Dendritic cell treated with granulocyte-macrophage colony-stimulating factor and Interleukin-4, amounts not matched to agents 40 ng/mL and 50 ng/mL, for 4 days (primary cell): ENCODE results near the gene EIF4EBP2.

Experiments
- H3K27ac Mint-ChIP-seq: one replicate; pipeline ENCODE4 v1.8.0; 2022; ENCODE audit warnings: mild to moderate bottlenecking, mixed read lengths
- H3K27me3 Mint-ChIP-seq: one replicate; pipeline ENCODE4 v1.8.0; 2022; ENCODE audit warnings: mild to moderate bottlenecking, mixed read lengths
- H3K36me3 Mint-ChIP-seq: one replicate; pipeline ENCODE4 v1.8.0; 2022; ENCODE audit warnings: low read depth, mixed read lengths
- H3K4me1 Mint-ChIP-seq: one replicate; pipeline ENCODE4 v1.8.0; 2022; ENCODE audit warnings: low read depth, mixed read lengths
- H3K4me3 Mint-ChIP-seq: one replicate; pipeline ENCODE4 v1.8.0; 2022; ENCODE audit warnings: mild to moderate bottlenecking, moderate library complexity, mixed read lengths
- H3K9me3 Mint-ChIP-seq: one replicate; pipeline ENCODE4 v1.8.0; 2022; ENCODE audit warnings: mixed read lengths
- intact Hi-C: fragments of 100-400 bp; cut with micrococcal nuclease; formaldehyde crosslinking; loops from one replicate; pipeline ENCODE4 v1.15.0; 2022

Gene EIF4EBP2

GRCh38 chr10:70404036-70404786 lies at the start of gene EIF4EBP2:
Gene EIF4EBP2 (plus strand): TSS chr10:70404145. CDS start chr10:70404402, 257 bp downstream.
- H3K4me1 Mint-ChIP-seq: peaks cover 40% of the 10 kb centered on the region
- peak within 1 kb of the TSS; percentile 95 for H3K27ac Mint-ChIP-seq
- peak within 1 kb of the TSS; percentile 97 for H3K4me3 Mint-ChIP-seq
- no peaks in the 10 kb centered on the region for H3K9me3 Mint-ChIP-seq
- peaks cover 15% of the 10 kb centered on the region for H3K36me3 Mint-ChIP-seq
- H3K27me3 Mint-ChIP-seq: no peaks in the 10 kb centered on the region
- intact Hi-C loops: loop anchor here (1.0 kb wide), 1 partner anchor 22 kb away; the partner anchor contains the start of gene LRRC20

DNA sequence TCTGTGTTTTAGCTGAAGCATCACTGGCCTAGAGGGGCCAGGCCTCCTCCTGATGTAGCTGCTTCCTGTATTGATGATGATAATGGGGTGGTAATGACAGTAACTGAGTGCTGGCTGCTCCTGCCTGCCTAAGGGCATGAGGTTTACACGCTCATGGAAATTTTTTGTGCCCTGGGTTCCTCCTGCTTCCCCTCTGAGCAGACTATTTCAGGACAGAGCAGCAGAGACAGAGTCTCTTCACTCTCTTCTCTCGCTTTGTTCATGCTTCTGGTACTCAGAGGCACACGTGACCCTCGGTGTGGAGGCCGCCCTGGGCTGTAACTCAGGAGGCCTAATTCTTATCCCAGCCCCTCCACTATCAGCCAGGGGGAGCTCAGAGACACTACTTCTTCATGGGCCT lies 49.4 kb upstream of the EIF4EBP2 start:
- H3K9me3 Mint-ChIP-seq: no peaks in the 10 kb centered on the region
- H3K4me3 Mint-ChIP-seq: no peak overlapping the region
- H3K36me3 Mint-ChIP-seq: no peaks in the 10 kb centered on the region
- peaks cover 56% of the 10 kb centered on the region for H3K27me3 Mint-ChIP-seq
- intact Hi-C loops: loop anchor here (5.0 kb wide), 1 partner anchor 72 kb away; the partner anchor contains the start of gene NPFFR1
- H3K27ac Mint-ChIP-seq: peak overlapping the region; percentile 71
- H3K4me1 Mint-ChIP-seq: peaks cover 66% of the 10 kb centered on the region

- peaks cover 53% of the 10 kb centered on the region for H3K27me3 Mint-ChIP-seq
- no peaks in the 10 kb centered on the region for H3K9me3 Mint-ChIP-seq
- no peaks in the 10 kb centered on the region for H3K36me3 Mint-ChIP-seq
- peak overlapping the region; percentile 45 for H3K4me3 Mint-ChIP-seq
- H3K27ac Mint-ChIP-seq: peak overlapping the region; percentile 71
- peaks cover 68% of the 10 kb centered on the region for H3K4me1 Mint-ChIP-seq
- intact Hi-C loops: no loop called here
Observed at GRCh38 chr10:70355051-70356021, 48.6 kb upstream of the EIF4EBP2 start.

DNA sequence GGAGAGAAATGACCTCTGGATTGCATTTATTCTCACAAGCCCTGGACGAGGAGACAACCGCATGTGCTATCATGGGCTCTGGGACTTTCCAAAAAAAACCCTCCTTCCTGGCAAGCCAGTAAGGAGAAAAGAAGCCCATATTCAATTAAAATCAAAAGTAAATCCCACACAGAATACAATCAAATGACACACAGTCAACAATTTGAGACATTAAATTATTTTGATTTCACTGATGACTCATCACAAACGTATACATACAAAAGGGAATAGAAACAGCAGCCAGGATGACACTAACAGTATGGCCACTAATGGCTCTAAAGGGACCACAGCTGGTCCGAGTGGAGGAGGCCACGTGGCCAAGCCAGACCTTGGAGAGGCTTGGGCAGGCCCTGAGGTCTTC lies 46.4 kb upstream of the EIF4EBP2 start:
- no peak overlapping the region for H3K27ac Mint-ChIP-seq
- no peak overlapping the region for H3K4me3 Mint-ChIP-seq
- H3K36me3 Mint-ChIP-seq: no peaks in the 10 kb centered on the region
- peaks cover 58% of the 10 kb centered on the region for H3K27me3 Mint-ChIP-seq
- peaks cover 79% of the 10 kb centered on the region for H3K4me1 Mint-ChIP-seq
- H3K9me3 Mint-ChIP-seq: no peaks in the 10 kb centered on the region
- intact Hi-C loops: no loop called here

- Mint-ChIP-seq H3K36me3 (no peaks in the 10 kb centered on the region), H3K9me3 (no peaks in the 10 kb centered on the region), H3K4me1 (peaks cover 76% of the 10 kb centered on the region), H3K4me3 (no peak overlapping the region), H3K27ac (no peak overlapping the region), H3K27me3 (peaks cover 53% of the 10 kb centered on the region)
- intact Hi-C loops: no loop called here
Observed at GRCh38 chr10:70358446-70358845, 45.5 kb upstream of the EIF4EBP2 start.

- intact Hi-C loops: no loop called here
- H3K27ac Mint-ChIP-seq: no peak overlapping the region
- no peaks in the 10 kb centered on the region for H3K36me3 Mint-ChIP-seq
- no peak overlapping the region for H3K4me3 Mint-ChIP-seq
- H3K4me1 Mint-ChIP-seq: peaks cover 78% of the 10 kb centered on the region
- peaks cover 51% of the 10 kb centered on the region for H3K27me3 Mint-ChIP-seq
- no peaks in the 10 kb centered on the region for H3K9me3 Mint-ChIP-seq
Observed at GRCh38 chr10:70359017-70359550, 44.9 kb upstream of the EIF4EBP2 start.

DNA sequence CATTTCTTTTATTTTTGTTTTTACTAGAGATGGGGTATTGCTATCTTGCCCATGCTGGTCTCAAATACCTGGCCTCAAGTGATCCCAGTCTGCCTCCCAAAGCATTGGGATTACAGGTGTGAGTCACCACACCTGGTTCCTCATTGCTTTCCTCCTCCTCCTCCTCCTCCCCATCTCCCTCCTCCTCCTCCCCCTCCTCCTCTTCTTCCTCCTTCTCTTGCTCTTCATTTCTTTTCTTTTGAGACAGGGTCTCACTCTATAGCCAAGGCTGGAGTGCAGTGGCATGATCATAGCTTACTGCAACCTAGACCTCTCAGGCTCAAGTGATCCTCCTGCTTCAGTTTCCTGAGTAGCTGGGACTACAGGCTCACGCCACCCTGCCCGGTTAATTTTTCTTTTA lies 43.7 kb upstream of the EIF4EBP2 start:
- intact Hi-C loops: loop anchor here (5.0 kb wide), 1 partner anchor 93 kb away; no protein-coding TSS in a partner anchor
- H3K27me3 Mint-ChIP-seq: peaks cover 45% of the 10 kb centered on the region
- no peak overlapping the region for H3K4me3 Mint-ChIP-seq
- peaks cover 74% of the 10 kb centered on the region for H3K4me1 Mint-ChIP-seq
- no peaks in the 10 kb centered on the region for H3K9me3 Mint-ChIP-seq
- no peak overlapping the region for H3K27ac Mint-ChIP-seq
- no peaks in the 10 kb centered on the region for H3K36me3 Mint-ChIP-seq

GRCh38 chr10:70362328-70362727 lies 41.6 kb upstream of the EIF4EBP2 start:
- intact Hi-C loops: loop anchor here (5.0 kb wide), 1 partner anchor 95 kb away; no protein-coding TSS in a partner anchor
- peaks cover 41% of the 10 kb centered on the region for H3K27me3 Mint-ChIP-seq
- H3K9me3 Mint-ChIP-seq: no peaks in the 10 kb centered on the region
- H3K4me3 Mint-ChIP-seq: no peak overlapping the region
- peaks cover 56% of the 10 kb centered on the region for H3K4me1 Mint-ChIP-seq
- no peaks in the 10 kb centered on the region for H3K36me3 Mint-ChIP-seq
- no peak overlapping the region for H3K27ac Mint-ChIP-seq

DNA sequence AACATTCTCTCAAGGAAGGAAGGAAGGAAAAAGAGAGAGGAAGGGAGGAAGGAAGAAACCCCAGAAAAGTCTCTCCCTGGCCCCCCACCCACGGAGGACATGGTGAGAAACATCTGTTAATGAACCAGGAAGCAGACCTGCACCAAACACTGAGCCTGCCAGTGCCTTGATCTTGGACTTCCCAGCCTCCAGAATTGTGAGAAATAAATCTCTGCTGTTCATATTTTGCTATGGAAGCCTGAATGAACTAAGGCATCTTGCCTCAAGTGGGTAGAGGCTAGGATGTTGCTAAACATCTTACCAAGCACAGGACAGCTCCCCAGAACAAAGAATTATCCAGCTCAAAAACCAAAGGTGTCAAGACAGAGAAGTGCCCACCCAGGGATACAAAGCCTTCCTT lies 40.7 kb upstream of the EIF4EBP2 start:
- Mint-ChIP-seq H3K4me3 (no peak overlapping the region), H3K27ac (no peak overlapping the region), H3K9me3 (no peaks in the 10 kb centered on the region), H3K27me3 (peaks cover 37% of the 10 kb centered on the region), H3K36me3 (no peaks in the 10 kb centered on the region), H3K4me1 (peaks cover 47% of the 10 kb centered on the region)
- intact Hi-C loops: loop anchor here (5.0 kb wide), 1 partner anchor 96 kb away; no protein-coding TSS in a partner anchor

- H3K4me3 Mint-ChIP-seq: no peak overlapping the region
- no peaks in the 10 kb centered on the region for H3K9me3 Mint-ChIP-seq
- peaks cover 41% of the 10 kb centered on the region for H3K4me1 Mint-ChIP-seq
- intact Hi-C loops: loop anchor here (1.0 to 5.0 kb wide), 2 partner anchors 97 to 143 kb away; no protein-coding TSS in a partner anchor
- no peak overlapping the region for H3K27ac Mint-ChIP-seq
- peaks cover 28% of the 10 kb centered on the region for H3K27me3 Mint-ChIP-seq
- H3K36me3 Mint-ChIP-seq: no peaks in the 10 kb centered on the region
Observed at GRCh38 chr10:70363971-70364771, 39.8 kb upstream of the EIF4EBP2 start.

DNA sequence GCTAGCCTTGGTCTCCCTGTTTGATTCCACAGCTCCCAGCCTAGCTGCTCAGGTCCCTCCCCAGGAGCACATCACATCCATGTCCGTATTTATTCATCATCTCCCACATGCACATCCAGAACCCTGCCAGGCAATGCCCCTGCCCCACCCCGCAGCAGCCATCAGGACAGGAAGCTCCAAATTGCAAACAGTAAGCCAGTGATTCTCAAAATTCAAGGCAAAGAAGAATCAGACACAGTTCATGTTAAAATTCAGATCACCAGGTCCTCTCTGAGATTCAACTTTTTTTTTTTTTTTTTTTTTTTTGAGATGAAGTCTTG lies 39.2 kb upstream of the EIF4EBP2 start:
- H3K4me3 Mint-ChIP-seq: no peak overlapping the region
- no peak overlapping the region for H3K27ac Mint-ChIP-seq
- intact Hi-C loops: loop anchor here (1.0 to 5.0 kb wide), 2 partner anchors 97 to 143 kb away; no protein-coding TSS in a partner anchor
- peaks cover 24% of the 10 kb centered on the region for H3K27me3 Mint-ChIP-seq
- H3K4me1 Mint-ChIP-seq: peaks cover 41% of the 10 kb centered on the region
- H3K9me3 Mint-ChIP-seq: no peaks in the 10 kb centered on the region
- H3K36me3 Mint-ChIP-seq: no peaks in the 10 kb centered on the region

DNA sequence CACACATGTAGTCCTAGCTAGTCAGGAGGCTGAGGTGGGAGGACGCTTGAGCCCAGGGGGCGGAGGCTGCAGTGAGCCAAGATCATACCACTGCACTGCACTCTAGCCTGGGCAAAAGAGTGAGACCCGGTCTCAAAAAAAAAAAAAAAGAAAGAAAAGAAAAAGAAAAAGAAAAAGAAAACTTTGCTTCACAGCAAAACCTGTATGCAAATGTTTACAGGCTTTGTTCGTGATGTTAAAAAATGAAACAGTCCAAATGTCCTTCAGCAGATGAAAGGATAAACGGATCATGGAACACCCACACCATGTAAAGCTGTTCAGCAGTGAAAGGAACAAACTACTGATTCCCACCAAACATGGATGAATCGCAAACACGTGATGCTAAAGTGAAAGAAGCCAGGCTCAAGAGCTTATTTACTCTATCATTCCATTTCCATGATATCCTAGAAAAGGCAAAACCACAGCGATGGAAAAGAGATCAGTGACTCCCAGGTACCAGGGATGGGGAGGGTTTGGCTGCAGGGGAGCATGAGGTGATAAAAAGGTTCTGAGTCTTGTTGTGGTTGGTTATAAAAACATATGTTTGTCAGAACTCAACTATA lies 36.6 kb upstream of the EIF4EBP2 start:
- H3K9me3 Mint-ChIP-seq: no peaks in the 10 kb centered on the region
- no peaks in the 10 kb centered on the region for H3K36me3 Mint-ChIP-seq
- H3K4me1 Mint-ChIP-seq: peaks cover 22% of the 10 kb centered on the region
- H3K4me3 Mint-ChIP-seq: no peak overlapping the region
- H3K27me3 Mint-ChIP-seq: peaks cover 7% of the 10 kb centered on the region
- no peak overlapping the region for H3K27ac Mint-ChIP-seq
- intact Hi-C loops: no loop called here
